Neural cell (in vitro differentiated cells): ENCODE results near the gene GRID1. TPM values are rescaled to one million over a fixed set of nuclear protein-coding genes. Genes with fewer than 3 reads are reported as not detected.

Experiments used
- H2AFZ ChIP-seq: fragments of 200-600, 300-800 bp; sonication (generic), shearing (Covaris generic); 2 replicates; pipeline ENCODE4 v1.6.0; 2014; ENCODE audit warnings: low read depth, mild to moderate bottlenecking, antibody characterized with exemption, low read length, moderate library complexity
- H3F3A ChIP-seq: fragments of 200-600 bp; shearing (Covaris generic); 2 replicates; pipeline ENCODE4 v1.6.1; 2016; ENCODE audit warnings: mild to moderate bottlenecking, moderate library complexity, mixed read lengths, antibody characterized with exemption, low read length; ENCODE audit not compliant: insufficient read depth, poor library complexity, severe bottlenecking
- H3K27ac ChIP-seq: fragments of 200-600, 300-800 bp; sonication (generic), shearing (Covaris generic); 2 replicates; pipeline ENCODE4 v1.5.1; 2014; ENCODE audit warnings: mild to moderate bottlenecking, low read length, moderate library complexity
- H3K27me3 ChIP-seq: fragments of 300-800, 200-600 bp; sonication (generic), shearing (Covaris generic); 2 replicates; pipeline ENCODE4 v1.6.0; 2014; ENCODE audit warnings: mild to moderate bottlenecking, low read depth, low read length, moderate library complexity; ENCODE audit not compliant: insufficient read depth
- H3K36me3 ChIP-seq: fragments of 300-800, 200-600 bp; sonication (generic), shearing (Covaris generic); 2 replicates; pipeline ENCODE4 v1.5.1; 2014; ENCODE audit warnings: mild to moderate bottlenecking, antibody characterized with exemption, low read length, moderate library complexity; ENCODE audit not compliant: insufficient read depth
- H3K4me2 ChIP-seq: fragments of 300-800, 200-600 bp; sonication (generic), shearing (Covaris generic); 2 replicates; pipeline ENCODE4 v1.6.0; 2014; ENCODE audit warnings: mild to moderate bottlenecking, low read length
- H3K4me3 ChIP-seq: fragments of 300-800, 200-600 bp; sonication (generic), shearing (Covaris generic); 2 replicates; pipeline ENCODE4 v1.5.1; 2014; ENCODE audit warnings: mild to moderate bottlenecking, low read length, moderate library complexity
- H3K79me2 ChIP-seq: fragments of 200-600 bp; shearing (Covaris generic); replicated peaks from 2 replicates; pipeline ENCODE4 v1.6.0; 2014; ENCODE audit warnings: mild to moderate bottlenecking, low read length, moderate library complexity; ENCODE audit not compliant: insufficient read depth
- H3K9ac ChIP-seq: fragments of 300-800, 200-600 bp; sonication (generic), shearing (Covaris generic); 2 replicates; pipeline ENCODE4 v1.6.1; 2016; ENCODE audit warnings: mild to moderate bottlenecking, low read length, mixed read lengths
- H3K9me2 ChIP-seq: fragments of 200-600 bp; shearing (Covaris generic); 2 replicates; pipeline ENCODE4 v1.6.1; 2016; ENCODE audit warnings: mild to moderate bottlenecking, low read length, mixed read lengths; ENCODE audit not compliant: insufficient read depth
- H3K9me3 ChIP-seq: fragments of 200-600, 300-800 bp; sonication (generic), shearing (Covaris generic); 2 replicates; pipeline ENCODE4 v1.6.1; 2016; ENCODE audit warnings: mild to moderate bottlenecking, mixed run types, low read length, moderate library complexity, mixed read lengths
- H4K20me1 ChIP-seq: fragments of 200-600 bp; shearing (Covaris generic); 2 replicates; pipeline ENCODE4 v1.6.1; 2016; ENCODE audit warnings: mild to moderate bottlenecking, mixed run types; ENCODE audit not compliant: insufficient read depth
- EP300 ChIP-seq: fragments of 450-650 bp; conservative IDR thresholded peaks from 2 replicates; pipeline ENCODE4 v1.6.1; 2014; ENCODE audit warnings: antibody characterized with exemption, mild to moderate bottlenecking, moderate library complexity; ENCODE audit not compliant: poor library complexity, severe bottlenecking
- EZH2 ChIP-seq: fragments of 200-600, 300-800 bp; shearing (Covaris generic), sonication (generic); IDR thresholded peaks from 2 replicates; pipeline ENCODE4 v1.6.1; 2014; ENCODE audit warnings: antibody characterized with exemption, low read length, borderline replicate concordance, mild to moderate bottlenecking; ENCODE audit not compliant: insufficient read depth, poor library complexity, severe bottlenecking
- MXI1 ChIP-seq: fragments of 450-650 bp; conservative IDR thresholded peaks from 2 replicates; pipeline ENCODE4 v1.6.1; 2014; ENCODE audit warnings: antibody characterized with exemption, mild to moderate bottlenecking; ENCODE audit not compliant: poor library complexity, severe bottlenecking
- POLR2AphosphoS5 ChIP-seq: IDR thresholded peaks from 2 replicates; pipeline ENCODE4 v1.6.1; 2012
- RAD21 ChIP-seq: fragments of 450-650 bp; conservative IDR thresholded peaks from 2 replicates; pipeline ENCODE4 v1.6.1; 2014; ENCODE audit warnings: antibody characterized with exemption, mild to moderate bottlenecking, moderate library complexity
- SMC3 ChIP-seq: fragments of 450-650 bp; conservative IDR thresholded peaks from 2 replicates; pipeline ENCODE4 v1.6.1; 2014; ENCODE audit warnings: antibody characterized with exemption, mild to moderate bottlenecking, moderate library complexity; ENCODE audit not compliant: poor library complexity
- TAF1 ChIP-seq: IDR thresholded peaks from 2 replicates; pipeline ENCODE4 v1.6.1; 2012; ENCODE audit warnings: low read depth
- polyA plus RNA-seq: library from polyadenylated mRNA; depleted of rRNA; stranded (reverse); fragments of >200 nt; gene quantifications from 2 replicates; pipeline ENCODE4 v1.2.3, GENCODE V29; 2014
- TF ChIP-seq, protein P1 (sequence below): IDR thresholded peaks from 2 replicates; pipeline ENCODE4 v1.6.1; 2012; ENCODE audit warnings: borderline replicate concordance
- TF ChIP-seq, protein P2 (sequence below): fragments of 450-650 bp; IDR thresholded peaks from 2 replicates; pipeline ENCODE4 v1.5.1; 2014; ENCODE audit warnings: antibody characterized with exemption, mild to moderate bottlenecking, moderate library complexity; ENCODE audit not compliant: poor library complexity, severe bottlenecking

Gene GRID1
- polyA plus RNA-seq, 1 donor from 2014 or later = 7.3 TPM

DNA sequence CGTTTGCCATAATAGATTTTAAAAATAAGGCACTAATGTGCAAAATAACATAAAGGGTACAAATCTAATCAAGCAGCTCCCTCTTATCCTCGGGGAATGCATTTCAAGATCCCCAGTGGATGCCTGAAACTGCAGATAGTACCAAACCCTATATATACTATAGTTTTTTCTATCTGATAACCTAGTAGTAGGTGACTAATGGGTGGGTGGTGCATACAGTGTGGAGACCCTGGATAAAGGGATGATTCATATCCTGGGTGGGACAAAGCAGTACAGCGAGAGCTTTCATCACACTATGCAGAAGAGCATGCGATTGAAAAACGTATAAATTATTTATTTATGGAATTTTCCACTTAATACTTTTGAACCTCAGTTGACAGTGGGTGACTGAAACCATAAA, 464.5 kb downstream of the GRID1 start:
- Histone ChIP-seq H3K9me2 (no peaks in the 10 kb centered on the region), H3K79me2 (no peaks in the 10 kb centered on the region), H3K27ac (no peak overlapping the region), H3F3A (no peaks in the 10 kb centered on the region), H2AFZ (no peak overlapping the region), H3K4me3 (no peak overlapping the region), H4K20me1 (no peaks in the 10 kb centered on the region), H3K9me3 (no peaks in the 10 kb centered on the region), H3K36me3 (no peaks in the 10 kb centered on the region), H3K4me2 (no peak overlapping the region), H3K9ac (no peak overlapping the region), H3K27me3 (no peaks in the 10 kb centered on the region)
- TF ChIP-seq TAF1 (no peak), EP300 (no peak), MXI1 (no peak), POLR2AphosphoS5 (no peak)

DNA sequence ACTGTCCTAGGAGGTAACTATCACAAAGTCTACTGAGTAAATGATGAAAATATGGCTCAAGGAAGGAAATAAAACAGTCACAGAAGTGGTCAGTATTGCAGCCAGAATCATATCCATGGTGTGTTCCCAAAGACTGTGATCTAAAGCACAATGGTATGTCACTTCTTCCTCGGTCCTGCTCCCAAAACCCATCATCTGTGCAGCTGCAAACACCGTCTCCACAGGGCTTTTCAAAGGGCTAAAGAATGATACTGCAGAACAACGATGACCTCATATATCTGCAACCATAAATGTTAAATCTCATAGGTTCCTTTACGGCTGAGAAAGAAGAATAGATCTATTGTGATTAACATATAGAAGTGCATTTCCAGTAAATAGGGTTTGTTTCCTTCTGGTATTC, 465.0 kb downstream of the GRID1 start:
- no peaks in the 10 kb centered on the region for H3K27me3 ChIP-seq
- no peaks in the 10 kb centered on the region for H3K9me3 ChIP-seq
- no peaks in the 10 kb centered on the region for H4K20me1 ChIP-seq
- no peaks in the 10 kb centered on the region for H3F3A ChIP-seq
- H3K9me2 ChIP-seq = no peaks in the 10 kb centered on the region
- no peak overlapping the region for H3K4me2 ChIP-seq
- TF ChIP-seq EZH2 (no peak), EP300 (no peak), SMC3 (no peak), MXI1 (no peak), TAF1 (no peak), RAD21 (no peak), POLR2AphosphoS5 (no peak)
- TF ChIP-seq, protein P1, sequence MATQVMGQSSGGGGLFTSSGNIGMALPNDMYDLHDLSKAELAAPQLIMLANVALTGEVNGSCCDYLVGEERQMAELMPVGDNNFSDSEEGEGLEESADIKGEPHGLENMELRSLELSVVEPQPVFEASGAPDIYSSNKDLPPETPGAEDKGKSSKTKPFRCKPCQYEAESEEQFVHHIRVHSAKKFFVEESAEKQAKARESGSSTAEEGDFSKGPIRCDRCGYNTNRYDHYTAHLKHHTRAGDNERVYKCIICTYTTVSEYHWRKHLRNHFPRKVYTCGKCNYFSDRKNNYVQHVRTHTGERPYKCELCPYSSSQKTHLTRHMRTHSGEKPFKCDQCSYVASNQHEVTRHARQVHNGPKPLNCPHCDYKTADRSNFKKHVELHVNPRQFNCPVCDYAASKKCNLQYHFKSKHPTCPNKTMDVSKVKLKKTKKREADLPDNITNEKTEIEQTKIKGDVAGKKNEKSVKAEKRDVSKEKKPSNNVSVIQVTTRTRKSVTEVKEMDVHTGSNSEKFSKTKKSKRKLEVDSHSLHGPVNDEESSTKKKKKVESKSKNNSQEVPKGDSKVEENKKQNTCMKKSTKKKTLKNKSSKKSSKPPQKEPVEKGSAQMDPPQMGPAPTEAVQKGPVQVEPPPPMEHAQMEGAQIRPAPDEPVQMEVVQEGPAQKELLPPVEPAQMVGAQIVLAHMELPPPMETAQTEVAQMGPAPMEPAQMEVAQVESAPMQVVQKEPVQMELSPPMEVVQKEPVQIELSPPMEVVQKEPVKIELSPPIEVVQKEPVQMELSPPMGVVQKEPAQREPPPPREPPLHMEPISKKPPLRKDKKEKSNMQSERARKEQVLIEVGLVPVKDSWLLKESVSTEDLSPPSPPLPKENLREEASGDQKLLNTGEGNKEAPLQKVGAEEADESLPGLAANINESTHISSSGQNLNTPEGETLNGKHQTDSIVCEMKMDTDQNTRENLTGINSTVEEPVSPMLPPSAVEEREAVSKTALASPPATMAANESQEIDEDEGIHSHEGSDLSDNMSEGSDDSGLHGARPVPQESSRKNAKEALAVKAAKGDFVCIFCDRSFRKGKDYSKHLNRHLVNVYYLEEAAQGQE = no peak
- TF ChIP-seq, protein P2, sequence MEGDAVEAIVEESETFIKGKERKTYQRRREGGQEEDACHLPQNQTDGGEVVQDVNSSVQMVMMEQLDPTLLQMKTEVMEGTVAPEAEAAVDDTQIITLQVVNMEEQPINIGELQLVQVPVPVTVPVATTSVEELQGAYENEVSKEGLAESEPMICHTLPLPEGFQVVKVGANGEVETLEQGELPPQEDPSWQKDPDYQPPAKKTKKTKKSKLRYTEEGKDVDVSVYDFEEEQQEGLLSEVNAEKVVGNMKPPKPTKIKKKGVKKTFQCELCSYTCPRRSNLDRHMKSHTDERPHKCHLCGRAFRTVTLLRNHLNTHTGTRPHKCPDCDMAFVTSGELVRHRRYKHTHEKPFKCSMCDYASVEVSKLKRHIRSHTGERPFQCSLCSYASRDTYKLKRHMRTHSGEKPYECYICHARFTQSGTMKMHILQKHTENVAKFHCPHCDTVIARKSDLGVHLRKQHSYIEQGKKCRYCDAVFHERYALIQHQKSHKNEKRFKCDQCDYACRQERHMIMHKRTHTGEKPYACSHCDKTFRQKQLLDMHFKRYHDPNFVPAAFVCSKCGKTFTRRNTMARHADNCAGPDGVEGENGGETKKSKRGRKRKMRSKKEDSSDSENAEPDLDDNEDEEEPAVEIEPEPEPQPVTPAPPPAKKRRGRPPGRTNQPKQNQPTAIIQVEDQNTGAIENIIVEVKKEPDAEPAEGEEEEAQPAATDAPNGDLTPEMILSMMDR = no peak
- no peaks in the 10 kb centered on the region for H3K36me3 ChIP-seq
- H3K4me3 ChIP-seq = no peak overlapping the region
- H3K27ac ChIP-seq = no peak overlapping the region
- H2AFZ ChIP-seq = no peak overlapping the region
- H3K9ac ChIP-seq = no peak overlapping the region
- no peaks in the 10 kb centered on the region for H3K79me2 ChIP-seq

DNA sequence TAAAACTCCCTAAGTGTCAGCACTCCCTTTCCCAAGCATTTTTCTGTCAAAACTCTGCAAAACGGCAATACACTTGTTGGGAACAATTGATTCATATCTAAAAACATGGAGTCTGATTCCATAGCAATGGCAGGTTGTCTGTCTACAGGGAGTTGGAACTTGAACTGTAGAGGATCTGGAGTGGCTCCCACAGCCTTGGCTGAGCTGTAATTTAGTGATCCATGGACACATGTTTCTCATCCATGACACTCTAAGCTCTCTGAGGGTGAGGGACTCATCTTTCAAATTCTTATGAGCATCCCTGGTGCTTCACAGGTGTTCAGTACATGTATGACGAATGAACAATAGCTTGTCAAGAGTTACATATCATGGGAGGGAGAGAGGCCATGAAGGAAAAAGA, 466.1 kb downstream of the GRID1 start:
- Histone ChIP-seq H3K9me2 (no peaks in the 10 kb centered on the region), H3K27ac (no peak overlapping the region), H3F3A (no peaks in the 10 kb centered on the region), H3K9ac (no peak overlapping the region), H3K9me3 (no peaks in the 10 kb centered on the region), H2AFZ (no peak overlapping the region), H4K20me1 (no peaks in the 10 kb centered on the region), H3K79me2 (no peaks in the 10 kb centered on the region), H3K4me3 (no peak overlapping the region), H3K4me2 (no peak overlapping the region), H3K27me3 (no peaks in the 10 kb centered on the region), H3K36me3 (no peaks in the 10 kb centered on the region)
- TF ChIP-seq TAF1 = no peak
